ENCODE measurements around the gene STK33. TPM values are rescaled to one million over a fixed set of nuclear protein-coding genes. Genes with fewer than 3 reads are reported as not detected.

Gene STK33
- total and polyA plus RNA-seq, 12 donors = 6.9 to 37.9 (median 30.1) TPM

- WGBS, 2 donors = 87 to 94% methylated on average over 5 of the region's 5 CpGs
- intact Hi-C loops (cut with DNase I) = no loop called here
These were observed 206.3 kb downstream of the STK33 start for GRCh38 chr11:8387693-8388092.

GRCh38 chr11:8387141-8387540, 206.9 kb downstream of the STK33 start:
- TF ChIP-seq CTCF (IDR thresholded peaks at IDR 0.05) = no peak
- 71 to 77% methylated on average over 7 of the region's 7 CpGs for WGBS, 2 donors

More at GRCh38 chr11:8387693-8388092, 206.3 kb downstream of the STK33 start:
- no peaks in the 10 kb centered on the region for H3K9me3 ChIP-seq
- H3K4me1 ChIP-seq = peaks cover 0 to 22% (median 8%) of the 10 kb centered on the region in 9 donors
- H3K27me3 ChIP-seq = no peaks in the 10 kb centered on the region
- no peak overlapping the region for H3K27ac ChIP-seq
- no peak for TF ChIP-seq CTCF (IDR thresholded peaks at IDR 0.05)
- no peak overlapping the region for H3K4me3 ChIP-seq
- ATAC-seq = no peak
- no peak for DNase-seq
- H3K36me3 ChIP-seq = no peaks in the 10 kb centered on the region

GRCh38 chr11:8386134-8386864, 207.7 kb downstream of the STK33 start:
- WGBS, 2 donors = 87 to 88% methylated on average over 12 of the region's 12 CpGs
- no peak overlapping the region for H3K27ac ChIP-seq
- DNase-seq = no peak
- no peaks in the 10 kb centered on the region for H3K9me3 ChIP-seq
- H3K27me3 ChIP-seq = no peaks in the 10 kb centered on the region
- intact Hi-C loops (cut with DNase I) = no loop called here
- no peak for TF ChIP-seq CTCF (IDR thresholded peaks at IDR 0.05)
- H3K4me3 ChIP-seq = no peak overlapping the region
- peaks cover 0 to 20% (median 8%) of the 10 kb centered on the region in 9 donors for H3K4me1 ChIP-seq
- no peaks in the 10 kb centered on the region for H3K36me3 ChIP-seq
- ATAC-seq = no peak

More at GRCh38 chr11:8387141-8387540, 206.9 kb downstream of the STK33 start:
- no peak overlapping the region for H3K4me3 ChIP-seq
- intact Hi-C loops (cut with DNase I) = no loop called here
- no peaks in the 10 kb centered on the region for H3K9me3 ChIP-seq
- H3K27ac ChIP-seq = no peak overlapping the region
- H3K4me1 ChIP-seq = peaks cover 0 to 22% (median 8%) of the 10 kb centered on the region in 9 donors
- ATAC-seq (no peak), DNase-seq (no peak)
- H3K27me3 ChIP-seq = no peaks in the 10 kb centered on the region
- H3K36me3 ChIP-seq = no peaks in the 10 kb centered on the region

GRCh38 chr11:8384199-8384821, 209.7 kb downstream of the STK33 start:
- Histone ChIP-seq H3K4me1 (peaks cover 0 to 7% (median 4%) of the 10 kb centered on the region in 9 donors), H3K9me3 (no peaks in the 10 kb centered on the region), H3K36me3 (no peaks in the 10 kb centered on the region), H3K27ac (no peak overlapping the region), H3K27me3 (no peaks in the 10 kb centered on the region), H3K4me3 (no peak overlapping the region)
- DNase-seq (no peak), ATAC-seq (peak in 2 of 8 donors; percentile 42 to 65)
- 72 to 83% methylated on average over 19 of the region's 19 CpGs for WGBS, 2 donors
- TF ChIP-seq CTCF (IDR thresholded peaks at IDR 0.05) = peak in 1 of 9 donors; percentile 10
- intact Hi-C loops (cut with DNase I) = no loop called here

All from heart right ventricle (tissue), 16 donors.